GM21723 (cell line): Measurements from ENCODE around the gene PABPC1L.
"Not testable (repeated sequence)": the region's sequence is repeated elsewhere in the genome, so short reads cannot be mapped to it uniquely, and the experiment has no call there.

Experiments used
- ATAC-seq: cut with Tn5 transposase; IDR thresholded peaks from one replicate; pipeline ENCODE4 v1.9.1; 2021; ENCODE audit warnings: mild to moderate bottlenecking, moderate library complexity; ENCODE audit not compliant: unreplicated experiment

The PABPC1L gene

GRCh38 chr20:44909872-44910689 lies at the start of gene PABPC1L:
Gene PABPC1L (plus strand): TSS chr20:44910060. CDS start chr20:44910144, 84 bp downstream.
- ATAC-seq, result peak; percentile 83

- ATAC-seq, result no peak
Observed at GRCh38 chr20:44861531-44862006, 48.3 kb upstream of the PABPC1L start.

- ATAC-seq, result no peak
Observed at GRCh38 chr20:44862286-44862685, 47.6 kb upstream of the PABPC1L start.

GRCh38 chr20:44863365-44864084 lies 46.3 kb upstream of the PABPC1L start:
- ATAC-seq, result not testable (repeated sequence)

- not testable (repeated sequence) for ATAC-seq
Observed at GRCh38 chr20:44864493-44864892, 45.4 kb upstream of the PABPC1L start.

- ATAC-seq, result no peak
Observed at GRCh38 chr20:44866703-44867335, 43.0 kb upstream of the PABPC1L start.

- ATAC-seq, result no peak
Observed at GRCh38 chr20:44869471-44869870, 40.4 kb upstream of the PABPC1L start.

GRCh38 chr20:44882360-44882759 lies 27.5 kb upstream of the PABPC1L start:
- not testable (repeated sequence) for ATAC-seq

- ATAC-seq, result no peak
Observed at GRCh38 chr20:44883214-44883902, 26.5 kb upstream of the PABPC1L start.

- peak; percentile 37 for ATAC-seq
Observed at GRCh38 chr20:44884907-44885391, 24.9 kb upstream of the PABPC1L start.

GRCh38 chr20:44885392-44886265 lies 24.2 kb upstream of the PABPC1L start, which contains the start of gene YWHAB:
Gene YWHAB (plus strand): TSS chr20:44885705. CDS start chr20:44901534, 15,829 bp downstream.
- peak; percentile 89 for ATAC-seq

- no peak for ATAC-seq
Observed at GRCh38 chr20:44886266-44886651, 23.6 kb upstream of the PABPC1L start.

- ATAC-seq, result no peak
Observed at GRCh38 chr20:44886828-44887227, 23.0 kb upstream of the PABPC1L start.

GRCh38 chr20:44887466-44887865 lies 22.4 kb upstream of the PABPC1L start:
- no peak for ATAC-seq

- ATAC-seq, result no peak
Observed at GRCh38 chr20:44888226-44889103, 21.4 kb upstream of the PABPC1L start.

- no peak for ATAC-seq
Observed at GRCh38 chr20:44891826-44892225, 18.0 kb upstream of the PABPC1L start.

- no peak for ATAC-seq
Observed at GRCh38 chr20:44894959-44895358, 14.9 kb upstream of the PABPC1L start.

- ATAC-seq, result no peak
Observed at GRCh38 chr20:44896583-44896982, 13.3 kb upstream of the PABPC1L start.

GRCh38 chr20:44897133-44897532 lies 12.7 kb upstream of the PABPC1L start:
- no peak for ATAC-seq
